Activated T-cell treated with anti-CD3 and anti-CD28 coated beads, Interleukin-2, amount 50 U/mL, for 1 hour (primary cell): Measurements from ENCODE around the gene DTNBP1.

Experiments
- DNase-seq: peaks from one replicate; pipeline ENCODE4 v3.0.0-alpha.2; 2020

Gene DTNBP1

GRCh38 chr6:15526212-15526701, 136.6 kb downstream of the DTNBP1 start:
- DNase-seq: no peak

- no peak for DNase-seq
Observed at GRCh38 chr6:15524861-15525401, 137.9 kb downstream of the DTNBP1 start.

- no peak for DNase-seq
Observed at GRCh38 chr6:15523679-15524630, 138.9 kb downstream of the DTNBP1 start.

GRCh38 chr6:15522856-15523529, 139.8 kb downstream of the DTNBP1 start:
- DNase-seq: no peak

- no peak for DNase-seq
Observed at GRCh38 chr6:15522427-15522826, 140.4 kb downstream of the DTNBP1 start.

- no peak for DNase-seq
Observed at GRCh38 chr6:15522026-15522425, 140.8 kb downstream of the DTNBP1 start.

- DNase-seq: no peak
Observed at GRCh38 chr6:15521582-15521981, 141.2 kb downstream of the DTNBP1 start.

- DNase-seq: no peak
Observed at GRCh38 chr6:15520626-15521203, 142.1 kb downstream of the DTNBP1 start.

GRCh38 chr6:15519681-15520080, 143.1 kb downstream of the DTNBP1 start:
- no peak for DNase-seq

GRCh38 chr6:15518878-15519277, 143.9 kb downstream of the DTNBP1 start:
- no peak for DNase-seq

GRCh38 chr6:15518057-15518456, 144.8 kb downstream of the DTNBP1 start:
- DNase-seq: no peak

GRCh38 chr6:15517600-15517999, 145.2 kb downstream of the DTNBP1 start:
- DNase-seq: no peak

GRCh38 chr6:15516923-15517560, 145.8 kb downstream of the DTNBP1 start:
- DNase-seq: no peak

- no peak for DNase-seq
Observed at GRCh38 chr6:15516378-15516777, 146.4 kb downstream of the DTNBP1 start.

GRCh38 chr6:15515660-15516375, 147.0 kb downstream of the DTNBP1 start:
- DNase-seq: no peak

- no peak for DNase-seq
Observed at GRCh38 chr6:15515226-15515625, 147.6 kb downstream of the DTNBP1 start.

GRCh38 chr6:15513801-15514711, 148.8 kb downstream of the DTNBP1 start:
- DNase-seq: no peak

GRCh38 chr6:15513131-15513771, 149.6 kb downstream of the DTNBP1 start:
- no peak for DNase-seq

- DNase-seq: no peak
Observed at GRCh38 chr6:15512721-15513120, 150.1 kb downstream of the DTNBP1 start.

GRCh38 chr6:15512126-15512525, 150.7 kb downstream of the DTNBP1 start:
- DNase-seq: no peak
